Small intestine (tissue), 7 donors: ENCODE measurements around the gene HRH2. TPM values are rescaled to one million over a fixed set of nuclear protein-coding genes. Genes with fewer than 3 reads are reported as not detected.

Experiments
- DNase-seq, 2 donors: peaks; one replicate each; pipeline versions ENCODE4 v3.0.0 to v3.0.0-alpha.2; 2013
- FAIRE-seq: peaks from 2 replicates; lab custom pipeline; 2012; peaks lifted over from hg19 to GRCh38; lab: Jason Lieb, UNC
- H3K27ac ChIP-seq, 3 donors: one replicate each; pipeline ENCODE4 v1.5.1; 2013; ENCODE audit warnings: low read length in 2 of 3, mild to moderate bottlenecking in 2 of 3, control low read depth in 1 of 3, inconsistent platforms in 1 of 3, low read depth in 1 of 3, moderate library complexity in 1 of 3
- H3K27me3 ChIP-seq, 3 donors: one replicate each; pipeline ENCODE4 v1.6.1; 2013; ENCODE audit warnings: low read length in 3 of 3, inconsistent platforms in 1 of 3; ENCODE audit not compliant: control insufficient read depth in 3 of 3, insufficient read depth in 3 of 3
- H3K36me3 ChIP-seq, 3 donors: one replicate each; pipeline ENCODE4 v1.6.1; 2013; ENCODE audit warnings: low read length in 3 of 3, inconsistent platforms in 1 of 3, low read depth in 1 of 3, mild to moderate bottlenecking in 1 of 3, moderate library complexity in 1 of 3; ENCODE audit not compliant: control insufficient read depth in 3 of 3, insufficient read depth in 2 of 3
- H3K4me1 ChIP-seq, 3 donors: one replicate each; pipeline ENCODE4 v1.6.1; 2013; ENCODE audit warnings: low read length in 2 of 3, inconsistent platforms in 1 of 3, low read depth in 1 of 3, mild to moderate bottlenecking in 1 of 3, moderate library complexity in 1 of 3; ENCODE audit not compliant: control insufficient read depth in 3 of 3, insufficient read depth in 2 of 3
- H3K4me3 ChIP-seq, 3 donors: one replicate each; pipeline ENCODE4 v1.5.1; 2013; ENCODE audit warnings: low read length in 3 of 3, control low read depth in 1 of 3, inconsistent platforms in 1 of 3, low read depth in 1 of 3, mild to moderate bottlenecking in 1 of 3, moderate library complexity in 1 of 3
- H3K9me3 ChIP-seq, 2 donors: one replicate each; pipeline ENCODE4 v1.6.1; 2013; ENCODE audit warnings: low read depth in 1 of 2, low read length in 1 of 2; ENCODE audit not compliant: control insufficient read depth in 2 of 2, insufficient read depth in 1 of 2
- WGBS, 3 donors: extraction: QIAGEN DNeasy Blood & Tissue Kit; methylation state at CpG; one replicate each; pipeline ENCODE4 v1.1.7; 2013; 5-methylcytosine and 5-hydroxymethylcytosine counted together
- polyA plus RNA-seq, 4 donors: library from polyadenylated mRNA; stranded (reverse) in 3 of 4; unstranded in 1 of 4; fragments of 200-250 nt in 3 of 4; fragments of 120-200 nt in 1 of 4; gene quantifications; one replicate each; pipeline versions ENCODE4 v1.2.1 to v1.2.3, GENCODE V29; 2013
- donor health status: healthy with polysubstance abuse.
- donor health status: control.
- donor health status: control.
- donor health status: Bipolar disorder and iron deficiency.
- donor health status: healthy.

The HRH2 gene
- polyA plus RNA-seq, 4 donors: 3.3 to 7.2 (median 6.4) TPM

DNA sequence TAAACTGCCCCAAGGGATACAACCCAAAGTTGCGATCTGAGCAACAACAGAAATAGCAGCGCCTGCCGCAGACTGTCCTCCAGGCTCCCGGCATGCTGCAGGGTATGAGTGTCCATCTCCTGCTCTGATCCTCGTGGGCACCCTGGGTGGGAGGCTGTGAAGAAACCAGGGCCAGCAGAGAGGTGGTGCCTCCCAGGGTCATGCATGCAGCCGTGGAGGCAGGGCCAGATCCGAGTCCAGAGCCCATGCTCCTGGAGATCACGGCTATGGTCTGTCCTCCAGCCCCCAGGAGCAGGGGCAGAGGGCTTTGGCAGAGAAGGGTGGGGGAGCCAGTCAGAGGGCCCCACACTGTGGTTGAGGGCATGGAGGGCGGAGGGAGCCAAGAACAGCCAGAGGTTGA, 29.0 kb downstream of the HRH2 start:
- no peak for FAIRE-seq
- WGBS, 3 donors: 78 to 84% (median 79%) methylated on average over 9 of the region's 9 CpGs
- no peak overlapping the region for H3K4me3 ChIP-seq
- H3K36me3 ChIP-seq: peaks cover 0 to 2% (median 2%) of the 10 kb centered on the region in 3 donors
- DNase-seq: no peak
- H3K9me3 ChIP-seq: no peaks in the 10 kb centered on the region
- no peak overlapping the region for H3K27ac ChIP-seq
- peaks cover 0 to 2% (median 0%) of the 10 kb centered on the region in 3 donors for H3K4me1 ChIP-seq
- no peaks in the 10 kb centered on the region for H3K27me3 ChIP-seq

GRCh38 chr5:175687231-175687701, 29.4 kb downstream of the HRH2 start:
- no peaks in the 10 kb centered on the region for H3K9me3 ChIP-seq
- DNase-seq (peak in 1 of 2 donors; percentile 53), FAIRE-seq (no peak)
- no peaks in the 10 kb centered on the region for H3K27me3 ChIP-seq
- H3K27ac ChIP-seq: no peak overlapping the region
- WGBS, 3 donors: 27 to 67% (median 41%) methylated on average over 14 of the region's 14 CpGs
- H3K36me3 ChIP-seq: peaks cover 0 to 2% (median 2%) of the 10 kb centered on the region in 3 donors
- peaks cover 0 to 2% (median 0%) of the 10 kb centered on the region in 3 donors for H3K4me1 ChIP-seq
- H3K4me3 ChIP-seq: no peak overlapping the region

GRCh38 chr5:175688352-175689146, 30.7 kb downstream of the HRH2 start:
- DNase-seq (no peak), FAIRE-seq (no peak)
- Histone ChIP-seq H3K36me3 (peaks cover 0 to 2% (median 2%) of the 10 kb centered on the region in 3 donors), H3K27ac (no peak overlapping the region), H3K4me1 (peaks cover 0 to 2% (median 0%) of the 10 kb centered on the region in 3 donors), H3K9me3 (no peaks in the 10 kb centered on the region), H3K4me3 (no peak overlapping the region), H3K27me3 (no peaks in the 10 kb centered on the region)
- WGBS, 3 donors: 67 to 71% (median 71%) methylated on average over 12 of the region's 12 CpGs

DNA sequence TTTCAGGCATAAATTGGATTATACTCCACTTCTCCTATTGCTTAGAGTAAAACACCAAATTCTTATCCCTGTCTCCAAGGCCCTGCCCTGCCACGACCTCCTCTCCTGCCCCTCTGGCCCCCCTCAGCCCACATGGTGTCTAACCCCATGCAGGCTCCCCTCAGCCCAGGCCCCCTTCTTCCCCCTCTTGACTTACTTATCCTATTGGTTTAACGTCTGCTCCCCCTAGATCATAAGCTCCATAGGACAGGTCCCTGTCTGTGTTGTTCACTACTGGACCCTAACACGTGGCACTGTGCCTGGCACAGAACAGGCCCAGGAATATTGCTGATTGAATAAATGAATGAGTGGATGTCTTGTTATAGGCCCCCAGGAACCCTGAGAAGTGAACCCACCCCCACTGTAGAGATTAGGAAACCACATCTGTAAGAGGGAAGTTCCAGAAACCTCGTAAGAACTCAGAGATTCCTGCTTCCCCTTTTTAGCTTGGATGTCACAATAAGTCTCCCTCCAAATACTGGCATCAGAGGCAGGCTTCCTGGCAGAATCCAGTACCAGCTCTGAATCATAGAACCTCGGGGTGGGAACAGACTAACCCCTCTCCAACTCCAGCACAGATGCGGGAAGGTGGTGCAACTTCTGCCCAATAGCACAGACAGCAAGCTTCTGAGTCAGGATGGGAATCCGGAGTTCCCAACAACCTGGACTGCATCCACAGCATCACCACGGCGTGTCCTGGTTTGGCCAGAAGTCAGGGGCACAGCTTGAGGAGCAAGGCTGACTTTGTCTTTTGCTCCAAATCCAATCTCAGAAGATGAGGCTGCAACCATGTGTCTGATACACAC, 31.5 kb downstream of the HRH2 start:
- 67 to 82% (median 69%) methylated on average over 9 of the region's 9 CpGs for WGBS, 3 donors
- DNase-seq: no peak

GRCh38 chr5:175690025-175690424, 32.2 kb downstream of the HRH2 start:
- Histone ChIP-seq H3K9me3 (no peaks in the 10 kb centered on the region), H3K27me3 (no peaks in the 10 kb centered on the region), H3K4me3 (no peak overlapping the region), H3K36me3 (no peaks in the 10 kb centered on the region), H3K4me1 (peaks cover 0 to 6% (median 2%) of the 10 kb centered on the region in 3 donors), H3K27ac (no peak overlapping the region)
- WGBS, 3 donors: 80 to 83% (median 82%) methylated on average over 5 of the region's 5 CpGs
- no peak for DNase-seq
- FAIRE-seq: no peak

More for the DNA sequence above, 31.5 kb downstream of the HRH2 start:
- Histone ChIP-seq H3K36me3 (no peaks in the 10 kb centered on the region), H3K4me3 (no peak overlapping the region), H3K27ac (peak overlapping the region in 1 of 3 donors; percentile 11), H3K27me3 (no peaks in the 10 kb centered on the region), H3K9me3 (no peaks in the 10 kb centered on the region), H3K4me1 (peaks cover 0 to 2% (median under 1%) of the 10 kb centered on the region in 3 donors)
- no peak for FAIRE-seq

DNA sequence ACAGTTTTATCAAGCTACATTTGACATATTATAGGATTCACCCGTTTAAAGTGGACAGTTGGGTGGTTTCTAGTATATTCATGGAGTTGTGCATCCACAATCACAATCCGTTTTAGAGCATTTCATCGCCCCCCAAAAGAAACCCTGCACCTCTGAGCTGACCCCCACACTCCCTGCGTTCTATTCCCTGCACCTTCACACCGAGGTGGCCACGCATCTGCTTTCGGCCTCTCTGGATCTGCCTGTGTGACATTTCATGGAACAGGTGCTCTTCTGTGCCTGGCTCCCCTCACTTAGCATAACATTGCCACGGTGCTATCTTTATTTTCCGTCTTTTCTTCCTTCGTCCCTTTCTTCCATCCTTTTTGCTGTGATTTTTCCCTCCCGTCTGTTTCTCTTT, 32.7 kb downstream of the HRH2 start:
- no peak overlapping the region for H3K4me3 ChIP-seq
- H3K27me3 ChIP-seq: no peaks in the 10 kb centered on the region
- DNase-seq (no peak), FAIRE-seq (no peak)
- WGBS, 3 donors: 88 to 90% (median 90%) methylated on average over 11 of the region's 11 CpGs
- H3K27ac ChIP-seq: no peak overlapping the region
- no peaks in the 10 kb centered on the region for H3K36me3 ChIP-seq
- peaks cover 0 to 11% (median 4%) of the 10 kb centered on the region in 3 donors for H3K4me1 ChIP-seq
- no peaks in the 10 kb centered on the region for H3K9me3 ChIP-seq

DNA sequence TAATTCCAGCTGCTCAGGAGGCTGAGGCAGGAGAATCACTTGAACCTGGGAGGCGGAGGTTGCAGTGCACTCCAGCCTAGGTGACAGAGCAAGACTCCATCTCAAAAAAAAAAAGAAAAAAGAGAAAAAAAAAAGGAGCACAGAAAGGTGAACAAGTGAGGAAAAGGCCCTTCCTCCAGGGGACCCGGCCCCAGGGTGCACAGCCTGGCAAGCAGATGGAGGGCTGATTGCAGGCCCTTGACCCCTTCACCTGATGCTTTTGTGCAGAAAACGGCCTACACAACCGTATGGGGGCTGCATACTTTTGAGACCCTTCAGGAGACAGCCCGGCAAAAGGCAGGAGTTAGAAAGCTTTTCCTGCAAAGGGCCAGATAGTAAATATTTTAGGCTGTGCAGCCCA, 33.9 kb downstream of the HRH2 start:
- no peaks in the 10 kb centered on the region for H3K27me3 ChIP-seq
- H3K4me3 ChIP-seq: no peak overlapping the region
- FAIRE-seq (no peak), DNase-seq (no peak)
- H3K27ac ChIP-seq: no peak overlapping the region
- peaks cover 0 to 22% (median 2%) of the 10 kb centered on the region in 3 donors for H3K4me1 ChIP-seq
- 73 to 86% (median 82%) methylated on average over 5 of the region's 5 CpGs for WGBS, 3 donors
- H3K9me3 ChIP-seq: no peaks in the 10 kb centered on the region
- no peaks in the 10 kb centered on the region for H3K36me3 ChIP-seq

DNA sequence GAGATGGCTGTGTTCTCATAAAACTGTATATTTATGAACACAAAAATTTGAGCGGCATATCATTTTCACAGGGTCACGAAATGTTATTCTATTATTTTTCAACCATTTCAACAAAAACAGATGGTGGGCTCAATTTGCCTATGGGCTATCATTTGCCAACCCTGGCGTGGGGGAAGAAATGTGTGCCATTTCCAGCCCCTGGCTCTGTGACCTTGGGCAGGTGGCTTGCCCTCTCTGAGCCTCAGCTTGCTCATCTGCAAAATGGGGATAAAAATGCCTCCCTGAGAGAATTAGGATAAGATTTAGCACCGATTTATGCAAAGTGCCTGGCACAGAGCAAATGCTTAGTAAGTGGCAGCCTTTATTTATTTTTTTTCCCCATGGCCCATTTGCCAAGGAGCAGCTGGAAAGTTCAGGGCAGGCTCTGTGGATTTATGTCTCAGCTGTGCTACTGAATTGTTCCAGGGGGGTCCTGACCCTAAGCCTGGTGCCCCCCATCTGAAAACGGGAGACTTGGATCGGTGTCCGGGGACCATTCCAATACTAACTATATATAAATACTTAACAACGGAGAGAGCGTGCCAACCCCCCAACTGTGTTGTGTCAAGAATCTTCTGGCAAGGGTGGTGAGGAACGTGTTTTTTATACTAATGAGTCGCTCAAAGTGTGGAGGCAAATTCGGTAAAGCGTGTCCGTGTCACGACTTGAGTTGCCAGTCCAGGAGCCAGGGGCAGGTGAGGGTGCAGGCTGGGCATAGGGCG, 34.5 kb downstream of the HRH2 start:
- no peak overlapping the region for H3K4me3 ChIP-seq
- no peak overlapping the region for H3K27ac ChIP-seq
- WGBS, 3 donors: 77 to 90% (median 88%) methylated on average over 16 of the region's 16 CpGs
- H3K36me3 ChIP-seq: no peaks in the 10 kb centered on the region
- H3K27me3 ChIP-seq: no peaks in the 10 kb centered on the region
- H3K9me3 ChIP-seq: no peaks in the 10 kb centered on the region
- peaks cover 0 to 24% (median 2%) of the 10 kb centered on the region in 3 donors for H3K4me1 ChIP-seq
- FAIRE-seq: no peak
- DNase-seq: no peak
